M059J (cell line): ENCODE results near the gene WDR81. TPM values are rescaled to one million over a fixed set of nuclear protein-coding genes. Genes with fewer than 3 reads are reported as not detected.

Experiments used
- DNase-seq: peaks from one replicate; pipeline ENCODE4 v3.0.0-alpha.2; 2012; ENCODE audit warnings: low read depth
- total RNA-seq: library from RNA; depleted of rRNA; stranded (reverse); fragments of >200 nt; shearing (Covaris generic); gene quantifications from 2 replicates; pipeline ENCODE4 v1.2.3, GENCODE V29; 2014; rRNA removed

WDR81 gene
- total RNA-seq, 1 experiment from 2014 or later, result 9.5 TPM

- DNase-seq, result no peak
These were observed 52.4 kb downstream of the WDR81 start for GRCh38 chr17:1776857-1777256.

GRCh38 chr17:1779571-1780131 lies 55.1 kb downstream of the WDR81 start:
- DNase-seq, result peak; percentile 95

- no peak for DNase-seq
These were observed 57.7 kb downstream of the WDR81 start for GRCh38 chr17:1782171-1782567.

GRCh38 chr17:1783271-1783670 lies 58.8 kb downstream of the WDR81 start:
- no peak for DNase-seq

- DNase-seq, result peak; percentile 36
These were observed 59.5 kb downstream of the WDR81 start for GRCh38 chr17:1783834-1784611.

- no peak for DNase-seq
These were observed 61.4 kb downstream of the WDR81 start for GRCh38 chr17:1785930-1786329.

- DNase-seq, result no peak
These were observed 62.2 kb downstream of the WDR81 start for GRCh38 chr17:1786708-1787107.

GRCh38 chr17:1787301-1787902 lies 62.9 kb downstream of the WDR81 start:
- DNase-seq, result peak; percentile 94

Other genes with a start within 250 kb of the WDR81 start
- gene MYO1C, start 232.0 kb upstream of the WDR81 start, total RNA-seq, result 43.9 and 80.5 TPM in 2 replicates
- gene INPP5K, start 208.1 kb upstream of the WDR81 start, total RNA-seq, result 28.1 and 81.9 TPM in 2 replicates
- gene PITPNA, start 161.9 kb upstream of the WDR81 start, total RNA-seq, result 11.8 and 22.4 TPM in 2 replicates
- gene SLC43A2, start 95.9 kb upstream of the WDR81 start, total RNA-seq, result 2.4 and 3.7 TPM in 2 replicates
- gene SCARF1, start 79.0 kb upstream of the WDR81 start, total RNA-seq, result 0.47 TPM in 1 of 2 replicates, not detected in the other
- gene RILP, start 74.8 kb upstream of the WDR81 start, total RNA-seq, result 1.7 and 3.1 TPM in 2 replicates
- 52.3 and 92.8 TPM in 2 replicates for gene PRPF8, start 39.8 kb upstream of the WDR81 start, total RNA-seq
- gene TLCD2, start 14.3 kb upstream of the WDR81 start, total RNA-seq, result 0.02 and 0.32 TPM in 2 replicates
- gene SERPINF2, start 18.2 kb downstream of the WDR81 start, total RNA-seq, result 0.05 TPM in 1 of 2 replicates, not detected in the other
- gene SERPINF1, start 37.4 kb downstream of the WDR81 start, total RNA-seq, result not detected in 2 replicates
- 6.7 and 11.3 TPM in 2 replicates for gene SMYD4, start 105.2 kb downstream of the WDR81 start, total RNA-seq
- 26.5 and 42.5 TPM in 2 replicates for gene RPA1, start 105.3 kb downstream of the WDR81 start, total RNA-seq